HG03159 (cell line): ENCODE data around the gene MYO3B.
"Not testable (repeated sequence)": the region's sequence is repeated elsewhere in the genome, so short reads cannot be mapped to it uniquely, and the experiment has no call there.

Experiments used
- ATAC-seq: cut with Tn5 transposase; IDR thresholded peaks from one replicate; pipeline ENCODE4 v1.9.1; 2021; ENCODE audit warnings: mild to moderate bottlenecking, moderate library complexity; ENCODE audit not compliant: unreplicated experiment

Gene MYO3B

GRCh38 chr2:170456914-170457313, 279.0 kb downstream of the MYO3B start:
- ATAC-seq = no peak

GRCh38 chr2:170457742-170458141, 279.8 kb downstream of the MYO3B start:
- ATAC-seq = no peak

GRCh38 chr2:170461889-170462288, 283.9 kb downstream of the MYO3B start:
- no peak for ATAC-seq

- no peak for ATAC-seq
Observed at GRCh38 chr2:170462433-170463205, 284.7 kb downstream of the MYO3B start.

- no peak for ATAC-seq
Observed at GRCh38 chr2:170463206-170463537, 285.2 kb downstream of the MYO3B start.

GRCh38 chr2:170464268-170464667, 286.3 kb downstream of the MYO3B start:
- ATAC-seq = no peak

- no peak for ATAC-seq
Observed at GRCh38 chr2:170465241-170465640, 287.3 kb downstream of the MYO3B start.

GRCh38 chr2:170466632-170467031, 288.7 kb downstream of the MYO3B start:
- ATAC-seq = no peak

GRCh38 chr2:170467568-170468422, 289.8 kb downstream of the MYO3B start:
- ATAC-seq = no peak

- no peak for ATAC-seq
Observed at GRCh38 chr2:170468557-170468956, 290.6 kb downstream of the MYO3B start.

GRCh38 chr2:170472498-170472897, 294.6 kb downstream of the MYO3B start:
- not testable (repeated sequence) for ATAC-seq

GRCh38 chr2:170475878-170476277, 297.9 kb downstream of the MYO3B start:
- ATAC-seq = no peak

- ATAC-seq = no peak
Observed at GRCh38 chr2:170477630-170478029, 299.7 kb downstream of the MYO3B start.

GRCh38 chr2:170481201-170481600, 303.3 kb downstream of the MYO3B start:
- ATAC-seq = no peak

GRCh38 chr2:170484552-170484951, 306.6 kb downstream of the MYO3B start:
- ATAC-seq = no peak

- ATAC-seq = no peak
Observed at GRCh38 chr2:170485254-170486026, 307.5 kb downstream of the MYO3B start.

- no peak for ATAC-seq
Observed at GRCh38 chr2:170486730-170487129, 308.8 kb downstream of the MYO3B start.

- ATAC-seq = no peak
Observed at GRCh38 chr2:170488807-170489206, 310.9 kb downstream of the MYO3B start.

GRCh38 chr2:170492010-170492409, 314.1 kb downstream of the MYO3B start:
- ATAC-seq = no peak

- ATAC-seq = no peak
Observed at GRCh38 chr2:170493426-170494097, 315.6 kb downstream of the MYO3B start.

- no peak for ATAC-seq
Observed at GRCh38 chr2:170495896-170496295, 317.9 kb downstream of the MYO3B start.
